ENCODE results near the gene ANKS1A. TPM values are rescaled to one million over a fixed set of nuclear protein-coding genes. Genes with fewer than 3 reads are reported as not detected.

ANKS1A gene
- total RNA-seq, 1 experiment from 2014 or later = 21.7 TPM

- POLR2A ChIA-PET (ENCODE audit: low non-redundant PET) = no interaction called here
- no TSS peak for BruUV-seq (replicated peaks)
- Histone ChIP-seq H3K4me3 (ENCODE audit: low read depth, low read length, poor library complexity, severe bottlenecking) (no peak overlapping the region), H3K36me3 (ENCODE audit: insufficient read depth, low read length, poor library complexity, severe bottlenecking) (no peaks in the 10 kb centered on the region), H3K27ac (ENCODE audit: low read depth, low read length, poor library complexity, severe bottlenecking) (no peak overlapping the region), H3K9me3 (ENCODE audit: low read depth, low read length, poor library complexity, severe bottlenecking) (no peaks in the 10 kb centered on the region), H3K27me3 (replicated peaks; ENCODE audit: insufficient read depth, low read depth, low read length, poor library complexity) (no peaks in the 10 kb centered on the region), H3K4me1 (ENCODE audit: insufficient read depth, low read length, poor library complexity, severe bottlenecking) (peaks cover 5% of the 10 kb centered on the region)
- TF ChIP-seq EZH2 (IDR thresholded peaks at IDR 0.05; ENCODE audit: borderline replicate concordance, low read depth, low read length, poor library complexity, severe bottlenecking) (no peak), CTCF (conservative IDR thresholded peaks at IDR 0.05; ENCODE audit: low read depth, low read length) (no peak)
- DNase-seq (ENCODE audit: low spot score) = no peak
- intact Hi-C loops (cut with micrococcal nuclease; ENCODE audit: unreplicated experiment) = no loop called here
- CTCF ChIA-PET = no interaction called here
Observed at GRCh38 chr6:34924831-34925625, 36.0 kb downstream of the ANKS1A start.

GRCh38 chr6:34926655-34927054 is 37.6 kb downstream of the ANKS1A start:
- TF ChIP-seq EZH2 (IDR thresholded peaks at IDR 0.05; ENCODE audit: borderline replicate concordance, low read depth, low read length, poor library complexity, severe bottlenecking) (no peak), CTCF (conservative IDR thresholded peaks at IDR 0.05; ENCODE audit: low read depth, low read length) (no peak)
- POLR2A ChIA-PET (ENCODE audit: low non-redundant PET) = no interaction called here
- H3K27me3 ChIP-seq (replicated peaks; ENCODE audit: insufficient read depth, low read depth, low read length, poor library complexity) = no peaks in the 10 kb centered on the region
- BruUV-seq (replicated peaks) = no TSS peak
- no peak overlapping the region for H3K4me3 ChIP-seq (ENCODE audit: low read depth, low read length, poor library complexity, severe bottlenecking)
- no peak overlapping the region for H3K27ac ChIP-seq (ENCODE audit: low read depth, low read length, poor library complexity, severe bottlenecking)
- DNase-seq (ENCODE audit: low spot score) = no peak
- intact Hi-C loops (cut with micrococcal nuclease; ENCODE audit: unreplicated experiment) = no loop called here
- no peaks in the 10 kb centered on the region for H3K36me3 ChIP-seq (ENCODE audit: insufficient read depth, low read length, poor library complexity, severe bottlenecking)
- CTCF ChIA-PET = no interaction called here
- peaks cover 9% of the 10 kb centered on the region for H3K4me1 ChIP-seq (ENCODE audit: insufficient read depth, low read length, poor library complexity, severe bottlenecking)
- H3K9me3 ChIP-seq (ENCODE audit: low read depth, low read length, poor library complexity, severe bottlenecking) = no peaks in the 10 kb centered on the region

- Histone ChIP-seq H3K9me3 (ENCODE audit: low read depth, low read length, poor library complexity, severe bottlenecking) (no peaks in the 10 kb centered on the region), H3K4me1 (ENCODE audit: insufficient read depth, low read length, poor library complexity, severe bottlenecking) (peaks cover 9% of the 10 kb centered on the region), H3K36me3 (ENCODE audit: insufficient read depth, low read length, poor library complexity, severe bottlenecking) (no peaks in the 10 kb centered on the region), H3K4me3 (ENCODE audit: low read depth, low read length, poor library complexity, severe bottlenecking) (no peak overlapping the region), H3K27ac (ENCODE audit: low read depth, low read length, poor library complexity, severe bottlenecking) (no peak overlapping the region), H3K27me3 (replicated peaks; ENCODE audit: insufficient read depth, low read depth, low read length, poor library complexity) (no peaks in the 10 kb centered on the region)
- CTCF ChIA-PET = no interaction called here
- BruUV-seq (replicated peaks) = no TSS peak
- intact Hi-C loops (cut with micrococcal nuclease; ENCODE audit: unreplicated experiment) = no loop called here
- POLR2A ChIA-PET (ENCODE audit: low non-redundant PET) = no interaction called here
- TF ChIP-seq CTCF (conservative IDR thresholded peaks at IDR 0.05; ENCODE audit: low read depth, low read length) (no peak), EZH2 (IDR thresholded peaks at IDR 0.05; ENCODE audit: borderline replicate concordance, low read depth, low read length, poor library complexity, severe bottlenecking) (no peak)
- DNase-seq (ENCODE audit: low spot score) = no peak
Observed at GRCh38 chr6:34928220-34928619, 39.2 kb downstream of the ANKS1A start.
